Fibroblast of lung (primary cell): ENCODE measurements around the gene CFD.

Experiments used
- EZH2 ChIP-seq: IDR thresholded peaks from 2 replicates; pipeline ENCODE4 v1.5.1; 2012; ENCODE audit warnings: low read length, control low read depth, mild to moderate bottlenecking; ENCODE audit errors: missing control alignments
- TF ChIP-seq, protein P1 (sequence below), 2 donors: IDR thresholded peaks in 1 of 2; conservative IDR thresholded peaks in 1 of 2; 1 replicate in 1 of 2; 2 replicates in 1 of 2; pipeline ENCODE4 v1.5.1; 2011 to 2012; ENCODE audit warnings: low read length in 2 of 2, control low read depth in 1 of 2, inconsistent platforms in 1 of 2, low read depth in 1 of 2, mild to moderate bottlenecking in 1 of 2

DNA sequence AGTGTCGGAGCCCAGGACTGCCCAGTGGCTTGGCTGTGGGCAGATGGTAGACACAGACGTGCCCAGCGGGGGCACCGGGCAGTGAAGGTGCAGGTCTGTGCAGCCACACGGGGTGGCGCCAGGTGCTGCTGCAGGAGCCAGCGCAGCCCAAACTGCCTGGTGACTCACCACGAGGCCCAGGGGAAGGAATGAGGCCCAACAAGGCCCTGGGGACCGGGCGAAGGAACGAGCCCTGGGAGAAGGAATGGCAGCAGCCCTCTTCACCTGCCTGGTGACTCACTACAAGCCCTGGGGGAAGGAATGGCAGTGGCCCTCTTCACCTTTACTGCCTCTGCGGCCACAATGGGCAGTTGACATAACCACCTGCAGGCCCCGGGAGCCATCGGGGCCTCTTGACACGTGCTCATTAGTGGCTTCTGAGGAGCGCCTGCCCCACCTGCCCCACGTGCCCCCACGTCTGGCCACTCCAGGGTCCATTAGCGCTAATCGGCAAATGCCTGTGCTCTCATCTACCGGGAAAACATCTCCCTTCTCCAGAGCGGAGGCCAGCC, 24.3 kb downstream of the CFD start:
- TF ChIP-seq, protein P1, sequence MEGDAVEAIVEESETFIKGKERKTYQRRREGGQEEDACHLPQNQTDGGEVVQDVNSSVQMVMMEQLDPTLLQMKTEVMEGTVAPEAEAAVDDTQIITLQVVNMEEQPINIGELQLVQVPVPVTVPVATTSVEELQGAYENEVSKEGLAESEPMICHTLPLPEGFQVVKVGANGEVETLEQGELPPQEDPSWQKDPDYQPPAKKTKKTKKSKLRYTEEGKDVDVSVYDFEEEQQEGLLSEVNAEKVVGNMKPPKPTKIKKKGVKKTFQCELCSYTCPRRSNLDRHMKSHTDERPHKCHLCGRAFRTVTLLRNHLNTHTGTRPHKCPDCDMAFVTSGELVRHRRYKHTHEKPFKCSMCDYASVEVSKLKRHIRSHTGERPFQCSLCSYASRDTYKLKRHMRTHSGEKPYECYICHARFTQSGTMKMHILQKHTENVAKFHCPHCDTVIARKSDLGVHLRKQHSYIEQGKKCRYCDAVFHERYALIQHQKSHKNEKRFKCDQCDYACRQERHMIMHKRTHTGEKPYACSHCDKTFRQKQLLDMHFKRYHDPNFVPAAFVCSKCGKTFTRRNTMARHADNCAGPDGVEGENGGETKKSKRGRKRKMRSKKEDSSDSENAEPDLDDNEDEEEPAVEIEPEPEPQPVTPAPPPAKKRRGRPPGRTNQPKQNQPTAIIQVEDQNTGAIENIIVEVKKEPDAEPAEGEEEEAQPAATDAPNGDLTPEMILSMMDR (conservative IDR thresholded peaks at IDR 0.05 in 1 of 2, IDR thresholded peaks at IDR 0.05 in 1 of 2; ENCODE audit: low read depth in 1 of 2, low read length in 2 of 2): no peak
- TF ChIP-seq EZH2: no peak
